PC-9 (cell line): Measurements from ENCODE around the gene TMEM135.

ENCODE experiments used
- EZH2 ChIP-seq: fragments of 200-600 bp; sonication (generic); IDR thresholded peaks from 2 replicates; pipeline ENCODE4 v1.8.0; 2017; ENCODE audit warnings: antibody characterized with exemption, low read depth
- TF ChIP-seq, protein P1 (sequence below): fragments of 200-600 bp; sonication (generic); conservative IDR thresholded peaks from 2 replicates; pipeline ENCODE4 v1.6.1; 2017; ENCODE audit warnings: mixed run types, antibody characterized with exemption, mild to moderate bottlenecking, moderate library complexity

GRCh38 chr11:87361891-87362290 lies 324.2 kb downstream of the TMEM135 start:
- TF ChIP-seq, protein P1, sequence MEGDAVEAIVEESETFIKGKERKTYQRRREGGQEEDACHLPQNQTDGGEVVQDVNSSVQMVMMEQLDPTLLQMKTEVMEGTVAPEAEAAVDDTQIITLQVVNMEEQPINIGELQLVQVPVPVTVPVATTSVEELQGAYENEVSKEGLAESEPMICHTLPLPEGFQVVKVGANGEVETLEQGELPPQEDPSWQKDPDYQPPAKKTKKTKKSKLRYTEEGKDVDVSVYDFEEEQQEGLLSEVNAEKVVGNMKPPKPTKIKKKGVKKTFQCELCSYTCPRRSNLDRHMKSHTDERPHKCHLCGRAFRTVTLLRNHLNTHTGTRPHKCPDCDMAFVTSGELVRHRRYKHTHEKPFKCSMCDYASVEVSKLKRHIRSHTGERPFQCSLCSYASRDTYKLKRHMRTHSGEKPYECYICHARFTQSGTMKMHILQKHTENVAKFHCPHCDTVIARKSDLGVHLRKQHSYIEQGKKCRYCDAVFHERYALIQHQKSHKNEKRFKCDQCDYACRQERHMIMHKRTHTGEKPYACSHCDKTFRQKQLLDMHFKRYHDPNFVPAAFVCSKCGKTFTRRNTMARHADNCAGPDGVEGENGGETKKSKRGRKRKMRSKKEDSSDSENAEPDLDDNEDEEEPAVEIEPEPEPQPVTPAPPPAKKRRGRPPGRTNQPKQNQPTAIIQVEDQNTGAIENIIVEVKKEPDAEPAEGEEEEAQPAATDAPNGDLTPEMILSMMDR, result no peak
- no peak for TF ChIP-seq EZH2
